ENCODE data around the gene MAGI2.
"Not testable (repeated sequence)": the region's sequence is repeated elsewhere in the genome, so short reads cannot be mapped to it uniquely, and the experiment has no call there.

MAGI2 gene

GRCh38 chr7:78636727-78637126 lies 816.7 kb downstream of the MAGI2 start:
- DNase-seq (ENCODE audit: low spot score): no peak

GRCh38 chr7:78635026-78635793 lies 818.3 kb downstream of the MAGI2 start:
- no peak for DNase-seq (ENCODE audit: low spot score)

DNA sequence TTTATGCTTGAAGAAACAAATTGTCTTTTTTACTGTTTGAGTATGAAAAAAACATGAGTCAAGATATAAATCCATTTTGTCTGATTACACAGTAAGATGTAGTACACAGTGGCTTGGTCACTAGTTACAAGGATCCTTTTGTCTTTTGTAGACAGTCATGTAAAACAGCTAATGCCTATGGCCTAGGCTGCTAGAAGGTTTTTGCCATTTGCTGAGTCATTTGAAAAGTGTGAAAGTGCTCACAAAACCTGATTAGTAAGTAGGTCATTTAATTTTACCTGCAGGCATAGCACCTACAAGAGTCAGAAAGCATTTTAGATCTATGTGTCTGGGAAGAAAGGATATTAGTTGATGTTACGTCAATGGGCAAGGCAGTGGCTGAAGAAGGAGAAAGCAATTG lies 819.4 kb downstream of the MAGI2 start:
- DNase-seq (ENCODE audit: low spot score): peak; percentile 92

- DNase-seq (ENCODE audit: low spot score): no peak
These were observed 832.5 kb downstream of the MAGI2 start for GRCh38 chr7:78620920-78621319.

DNA sequence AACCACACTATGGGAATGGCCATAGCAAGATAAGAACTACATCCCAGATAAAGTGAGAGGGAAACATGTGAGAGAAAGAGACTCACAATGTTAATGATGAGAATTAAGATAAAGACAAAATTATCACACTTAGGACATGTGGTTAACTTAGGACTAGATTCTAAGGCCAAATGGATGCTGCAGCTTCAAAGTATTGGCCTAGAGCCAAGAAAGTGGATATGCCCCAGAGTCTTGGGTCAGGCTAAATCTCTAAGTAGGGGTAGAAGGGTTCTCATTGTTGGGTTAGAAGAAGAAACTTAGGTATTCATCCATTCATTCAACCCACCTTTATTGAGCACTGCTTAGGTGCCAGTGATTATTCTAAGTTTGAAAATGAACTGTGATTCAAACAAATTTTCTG lies 836.9 kb downstream of the MAGI2 start:
- DNase-seq (ENCODE audit: low spot score): no peak

GRCh38 chr7:78609281-78609680 lies 844.2 kb downstream of the MAGI2 start:
- no peak for DNase-seq (ENCODE audit: low spot score)

DNA sequence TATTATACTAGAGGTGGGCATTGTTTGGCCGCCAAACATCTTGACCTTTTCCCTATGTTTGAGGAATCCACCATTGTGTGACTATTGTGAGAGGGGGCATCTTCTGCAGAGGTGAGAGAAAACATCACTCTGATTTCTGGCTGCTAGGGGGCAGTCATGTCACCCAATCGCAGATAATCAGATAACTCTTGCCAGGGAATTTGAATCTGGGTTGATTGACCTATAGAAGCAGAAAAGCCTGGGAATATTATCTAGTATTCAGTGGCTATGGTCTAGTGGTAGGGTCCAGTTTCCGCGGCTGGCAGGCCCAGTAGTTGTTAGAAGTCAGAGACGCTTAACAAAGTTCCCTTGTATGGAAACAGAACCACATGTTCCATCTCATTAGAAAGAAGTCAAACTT lies 846.4 kb downstream of the MAGI2 start:
- peak; percentile 56 for DNase-seq (ENCODE audit: low spot score)

DNA sequence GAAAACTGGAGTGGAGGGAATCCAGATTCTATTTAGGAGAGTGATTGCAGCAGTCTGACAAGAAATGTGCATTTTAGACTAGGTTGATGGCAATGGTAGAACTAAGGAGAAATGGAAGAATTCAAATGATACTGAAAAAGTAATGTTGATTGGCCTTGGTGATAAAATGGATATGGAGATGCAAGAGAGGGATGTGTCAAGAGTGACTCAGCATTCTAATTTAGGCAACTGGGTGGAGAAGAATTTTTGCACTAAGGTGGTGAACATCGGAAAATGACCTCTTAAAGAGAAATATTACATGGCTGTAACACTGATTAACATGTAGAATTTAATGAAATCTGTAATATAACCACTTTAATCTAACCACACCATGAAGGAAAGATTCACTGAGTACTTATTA lies 848.3 kb downstream of the MAGI2 start:
- DNase-seq (ENCODE audit: low spot score): no peak

- DNase-seq (ENCODE audit: low spot score): peak; percentile 52
These were observed 851.7 kb downstream of the MAGI2 start for GRCh38 chr7:78601728-78602127.

- DNase-seq (ENCODE audit: low spot score): no peak
These were observed 859.3 kb downstream of the MAGI2 start for GRCh38 chr7:78594156-78594555.

GRCh38 chr7:78588393-78588792 lies 865.1 kb downstream of the MAGI2 start:
- DNase-seq (ENCODE audit: low spot score): no peak

GRCh38 chr7:78587443-78588044 lies 865.9 kb downstream of the MAGI2 start:
- peak; percentile 32 for DNase-seq (ENCODE audit: low spot score)

DNA sequence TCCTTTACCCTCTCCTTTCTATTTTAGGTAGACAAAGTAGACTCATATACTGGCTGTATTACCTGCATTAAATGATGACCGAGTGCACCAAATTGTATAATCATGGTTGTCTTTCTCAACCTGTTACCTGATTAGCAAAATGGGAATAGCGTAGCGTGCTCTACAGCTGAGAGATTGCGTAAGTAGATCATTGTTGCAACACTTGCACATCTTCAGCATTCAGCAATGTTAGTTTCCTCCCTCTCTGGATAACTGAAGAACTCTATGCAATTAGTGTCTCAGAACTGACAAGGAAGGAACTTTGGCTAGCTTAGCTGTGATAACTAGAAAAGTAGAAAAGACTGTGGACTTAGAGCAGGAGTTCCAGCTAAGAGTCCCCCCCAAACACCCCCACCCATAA lies 867.5 kb downstream of the MAGI2 start:
- no peak for DNase-seq (ENCODE audit: low spot score)

DNA sequence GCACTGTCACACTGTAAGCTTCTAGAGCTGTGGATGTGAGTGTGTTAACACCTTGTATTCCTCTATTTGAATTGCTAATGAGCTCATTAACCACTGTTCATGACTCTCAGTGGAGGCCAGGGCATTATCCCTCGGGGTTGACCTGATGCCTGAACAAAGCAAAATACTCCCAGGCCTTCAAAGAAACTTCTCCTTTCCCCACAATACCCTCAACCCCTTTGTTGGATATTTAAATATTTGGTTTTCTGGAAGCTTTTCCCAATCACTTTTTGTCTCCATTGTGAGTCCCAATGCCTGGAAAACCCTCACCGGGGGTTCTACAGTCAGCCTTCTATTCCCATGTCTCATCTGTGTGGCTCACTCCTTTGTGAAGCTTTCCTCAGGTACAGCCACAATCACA lies 874.8 kb downstream of the MAGI2 start:
- no peak for DNase-seq (ENCODE audit: low spot score)

DNA sequence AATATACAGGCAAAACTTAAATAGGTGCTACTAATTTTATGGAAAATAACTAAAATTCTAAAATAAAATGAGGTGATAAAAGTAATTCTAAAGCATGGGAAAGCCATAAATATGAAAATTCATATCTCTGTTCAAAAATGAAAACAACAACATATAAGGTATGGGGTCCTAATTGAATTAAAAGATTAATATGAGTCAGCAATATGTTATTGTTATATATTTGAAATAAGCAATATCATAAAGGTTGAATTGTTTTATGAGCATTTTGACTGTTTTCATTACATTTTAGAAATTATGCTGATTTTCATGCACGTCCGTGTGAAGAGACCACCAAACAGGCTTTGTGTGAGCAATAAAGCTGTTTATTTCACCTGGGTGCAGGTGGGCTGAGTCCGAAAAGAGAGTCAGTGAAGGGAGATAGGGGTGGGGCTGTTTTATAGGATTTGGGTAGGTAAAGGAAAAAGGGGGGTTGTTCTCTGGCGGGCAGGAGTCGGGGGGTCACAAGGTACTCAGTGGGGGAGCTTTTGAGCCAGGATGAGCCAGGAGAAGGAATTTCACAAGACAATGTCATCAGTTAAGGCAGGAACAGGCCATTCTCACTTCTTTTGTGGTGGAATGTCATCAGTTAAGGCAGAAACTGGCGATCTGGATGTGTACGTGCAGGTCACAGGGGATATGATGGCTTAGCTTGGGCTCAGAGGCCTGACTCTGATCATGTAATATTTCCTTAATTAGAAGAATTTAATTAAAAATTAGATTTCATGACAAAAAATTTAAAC lies 876.1 kb downstream of the MAGI2 start:
- not testable (repeated sequence) for DNase-seq (ENCODE audit: low spot score)

GRCh38 chr7:78576236-78576635 lies 877.2 kb downstream of the MAGI2 start:
- no peak for DNase-seq (ENCODE audit: low spot score)

- DNase-seq (ENCODE audit: low spot score): no peak
These were observed 882.2 kb downstream of the MAGI2 start for GRCh38 chr7:78571292-78571691.

DNA sequence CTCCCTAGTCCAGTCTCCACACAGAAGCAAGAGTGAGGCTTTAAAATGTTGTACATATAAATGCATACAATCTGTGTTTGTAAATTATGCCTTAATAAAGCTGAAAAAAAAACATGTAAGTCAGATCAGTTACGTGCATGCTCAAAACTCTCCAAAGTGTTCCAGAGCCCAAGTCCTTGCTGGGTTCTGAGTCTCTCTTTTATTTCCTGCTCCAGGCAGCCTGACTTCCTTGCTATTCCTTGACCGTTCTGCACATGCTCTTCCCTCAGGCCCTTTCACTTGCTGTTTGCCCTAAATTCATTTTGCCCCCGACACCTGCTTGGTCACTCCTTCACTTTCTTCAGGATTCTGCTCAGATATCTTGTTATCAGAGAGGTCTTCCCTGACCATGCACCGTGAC lies 884.8 kb downstream of the MAGI2 start:
- DNase-seq (ENCODE audit: low spot score): no peak

DNA sequence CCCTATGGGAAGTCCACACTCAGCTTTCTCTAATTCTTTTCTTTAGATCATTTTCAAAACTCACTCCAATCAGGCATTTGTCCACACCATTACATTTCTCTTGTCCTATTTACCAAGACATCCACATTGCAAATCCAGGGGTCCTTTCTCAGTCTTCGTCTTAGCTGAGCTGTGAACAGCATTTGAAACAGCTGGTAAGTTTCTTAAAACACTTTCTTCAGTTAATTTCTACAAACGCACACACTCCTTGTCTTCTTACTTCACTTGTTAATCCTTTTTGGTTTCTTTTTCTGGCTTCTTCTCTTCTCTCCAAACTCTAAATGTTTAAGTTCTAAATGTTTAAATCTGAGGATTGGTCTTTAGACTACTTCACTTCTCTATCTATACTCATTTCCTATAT lies 885.6 kb downstream of the MAGI2 start:
- DNase-seq (ENCODE audit: low spot score): no peak

- DNase-seq (ENCODE audit: low spot score): no peak
These were observed 887.7 kb downstream of the MAGI2 start for GRCh38 chr7:78565784-78566183.

- DNase-seq (ENCODE audit: low spot score): no peak
These were observed 890.3 kb downstream of the MAGI2 start for GRCh38 chr7:78563191-78563590.

GRCh38 chr7:78562191-78562590 lies 891.3 kb downstream of the MAGI2 start:
- no peak for DNase-seq (ENCODE audit: low spot score)

DNA sequence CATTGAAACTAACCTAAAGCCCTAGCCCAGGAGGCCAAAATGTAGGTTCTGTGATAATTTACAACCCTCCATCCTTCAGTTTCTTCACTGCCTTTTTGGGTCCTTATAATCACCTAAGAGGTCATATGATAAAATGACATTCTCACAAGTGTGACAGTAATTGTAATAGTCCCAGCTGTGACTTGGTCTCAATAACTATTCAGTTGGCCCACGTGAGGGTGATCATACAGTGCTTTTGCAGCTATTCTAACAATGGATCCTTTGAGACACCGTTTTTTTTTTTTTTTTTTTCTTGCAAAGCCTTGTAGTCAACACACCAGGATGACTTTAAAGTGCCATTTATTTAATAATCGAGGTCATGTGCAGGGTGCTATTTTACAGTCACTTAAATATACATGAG lies 894.9 kb downstream of the MAGI2 start:
- peak; percentile 94 for DNase-seq (ENCODE audit: low spot score)

Data from pons (tissue), 1 donor.